Fibroblast of upper back skin (primary cell): Measurements from ENCODE around the gene G3BP1.
A peak's percentile ranks its signal among the peaks of the same experiment; 100 is the strongest.
"Not testable (repeated sequence)": the region's sequence is repeated elsewhere in the genome, so short reads cannot be mapped to it uniquely, and the experiment has no call there.

Experiments
- DNase-seq: peaks from one replicate; pipeline ENCODE4 v3.0.0-alpha.2; 2013

G3BP1 gene

GRCh38 chr5:151757233-151758140, 14.3 kb upstream of the G3BP1 start:
- DNase-seq: no peak

- DNase-seq: no peak
These were observed 13.7 kb upstream of the G3BP1 start for GRCh38 chr5:151758141-151758429.

- DNase-seq: peak; percentile 84
These were observed 13.1 kb upstream of the G3BP1 start, which contains the start of gene ATOX1 for GRCh38 chr5:151758430-151759241. TSS of gene ATOX1 (minus strand) at chr5:151758631. CDS start at chr5:151758551, 80 bp downstream.

GRCh38 chr5:151764801-151765200, 7.0 kb upstream of the G3BP1 start:
- DNase-seq: no peak

GRCh38 chr5:151766975-151767374, 4.8 kb upstream of the G3BP1 start:
- DNase-seq: no peak

GRCh38 chr5:151770383-151771258, 1.1 kb upstream of the G3BP1 start:
- DNase-seq: peak; percentile 75

- peak; percentile 11 for DNase-seq
These were observed 483 bp downstream of the G3BP1 start for GRCh38 chr5:151772029-151772845.

GRCh38 chr5:151772846-151773561, 1.2 kb downstream of the G3BP1 start:
- DNase-seq: peak; percentile 34

- no peak for DNase-seq
These were observed 2.2 kb downstream of the G3BP1 start for GRCh38 chr5:151773951-151774350.

- DNase-seq: no peak
These were observed 3.4 kb downstream of the G3BP1 start for GRCh38 chr5:151775025-151775606.

GRCh38 chr5:151779531-151780125, 7.9 kb downstream of the G3BP1 start:
- DNase-seq: no peak

- DNase-seq: no peak
These were observed 8.6 kb downstream of the G3BP1 start for GRCh38 chr5:151780348-151780747.

- no peak for DNase-seq
These were observed 9.4 kb downstream of the G3BP1 start for GRCh38 chr5:151781201-151781600.

GRCh38 chr5:151783664-151784063, 11.9 kb downstream of the G3BP1 start:
- not testable (repeated sequence) for DNase-seq

GRCh38 chr5:151784141-151784540, 12.4 kb downstream of the G3BP1 start:
- DNase-seq: no peak

GRCh38 chr5:151786468-151786867, 14.7 kb downstream of the G3BP1 start:
- DNase-seq: no peak

GRCh38 chr5:151787817-151788216, 16.1 kb downstream of the G3BP1 start:
- DNase-seq: no peak

- no peak for DNase-seq
These were observed 21.6 kb downstream of the G3BP1 start for GRCh38 chr5:151793358-151793757.

GRCh38 chr5:151795426-151795825, 23.7 kb downstream of the G3BP1 start:
- DNase-seq: no peak

- DNase-seq: no peak
These were observed 26.9 kb downstream of the G3BP1 start for GRCh38 chr5:151798674-151799073.

GRCh38 chr5:151799407-151799806, 27.7 kb downstream of the G3BP1 start:
- DNase-seq: no peak
